ENCODE measurements around the gene PTK7.

DNA sequence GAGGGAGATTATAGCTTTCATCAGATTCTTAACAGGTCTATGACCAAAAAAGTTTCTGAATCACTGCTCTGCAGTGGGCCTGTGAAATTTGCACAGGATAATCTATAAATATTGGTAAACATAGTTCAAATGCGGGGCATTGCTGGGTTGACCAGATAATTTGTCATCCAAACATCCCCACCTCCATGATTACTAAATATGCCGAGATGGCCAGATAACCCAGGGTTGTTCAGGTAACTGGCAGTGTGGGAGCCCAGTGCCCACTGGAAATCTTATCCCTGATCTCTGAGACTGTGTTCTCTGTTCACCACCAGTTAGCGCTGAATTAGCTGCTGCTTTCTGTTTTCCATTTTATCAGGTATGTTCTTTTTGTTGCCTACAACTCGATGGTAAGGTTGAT is 21.4 kb downstream of the PTK7 start:
- TF ChIP-seq, protein P1, sequence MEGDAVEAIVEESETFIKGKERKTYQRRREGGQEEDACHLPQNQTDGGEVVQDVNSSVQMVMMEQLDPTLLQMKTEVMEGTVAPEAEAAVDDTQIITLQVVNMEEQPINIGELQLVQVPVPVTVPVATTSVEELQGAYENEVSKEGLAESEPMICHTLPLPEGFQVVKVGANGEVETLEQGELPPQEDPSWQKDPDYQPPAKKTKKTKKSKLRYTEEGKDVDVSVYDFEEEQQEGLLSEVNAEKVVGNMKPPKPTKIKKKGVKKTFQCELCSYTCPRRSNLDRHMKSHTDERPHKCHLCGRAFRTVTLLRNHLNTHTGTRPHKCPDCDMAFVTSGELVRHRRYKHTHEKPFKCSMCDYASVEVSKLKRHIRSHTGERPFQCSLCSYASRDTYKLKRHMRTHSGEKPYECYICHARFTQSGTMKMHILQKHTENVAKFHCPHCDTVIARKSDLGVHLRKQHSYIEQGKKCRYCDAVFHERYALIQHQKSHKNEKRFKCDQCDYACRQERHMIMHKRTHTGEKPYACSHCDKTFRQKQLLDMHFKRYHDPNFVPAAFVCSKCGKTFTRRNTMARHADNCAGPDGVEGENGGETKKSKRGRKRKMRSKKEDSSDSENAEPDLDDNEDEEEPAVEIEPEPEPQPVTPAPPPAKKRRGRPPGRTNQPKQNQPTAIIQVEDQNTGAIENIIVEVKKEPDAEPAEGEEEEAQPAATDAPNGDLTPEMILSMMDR (conservative IDR thresholded peaks at IDR 0.05): no peak
- no peak for TF ChIP-seq EZH2 (IDR thresholded peaks at IDR 0.05; ENCODE audit: low read depth)

All from PC-9 (cell line).